K562 (cell line): Measurements from ENCODE around the gene ASB11. TPM values are rescaled to one million over a fixed set of nuclear protein-coding genes. Genes with fewer than 3 reads are reported as not detected.

Source experiments
- BCOR ChIP-seq: fragments of 450-650 bp; IDR thresholded peaks from 2 replicates; pipeline ENCODE4 v1.6.1; 2016
- BRF2 ChIP-seq: IDR thresholded peaks from 3 replicates; pipeline ENCODE4 v1.6.1; 2011; ENCODE audit warnings: borderline replicate concordance, mild to moderate bottlenecking; ENCODE audit not compliant: insufficient read length, insufficient read depth
- CTCFL ChIP-seq: IDR thresholded peaks from 2 replicates; pipeline ENCODE4 v1.6.1; 2011; ENCODE audit warnings: borderline replicate concordance, low read depth, mild to moderate bottlenecking, moderate library complexity, low read length; ENCODE audit not compliant: insufficient read depth, poor library complexity, severe bottlenecking
- ETV6 ChIP-seq, 3 experiments: fragments of 150-350 bp in 1 of 3; sonication (generic) in 1 of 3; formaldehyde crosslinking in 1 of 3; IDR thresholded peaks; 2 replicates each; pipeline versions ENCODE4 v1.6.1 to v1.8.0; 2014 to 2022; ENCODE audit warnings: borderline replicate concordance in 2 of 3, low read depth in 2 of 3, antibody characterized with exemption in 1 of 3, low read length in 1 of 3, mild to moderate bottlenecking in 1 of 3, missing genetic modification reagents in 1 of 3
- FOSL1 ChIP-seq: fragments of 200-800 bp; sonication (Bioruptor generic); conservative IDR thresholded peaks from 2 replicates; pipeline ENCODE4 v1.6.1; 2016; ENCODE audit warnings: missing genetic modification characterization, missing compliant biosample characterization
- HES1 ChIP-seq: fragments of 450-650 bp; IDR thresholded peaks from 2 replicates; pipeline ENCODE4 v1.6.1; 2016; ENCODE audit warnings: low read depth, mild to moderate bottlenecking, moderate library complexity
- JUN ChIP-seq, 2 experiments: sonication (generic) in 1 of 2; formaldehyde crosslinking in 1 of 2; IDR thresholded peaks; 2 replicates each; pipeline versions ENCODE4 v1.6.1 to v1.8.0; 2012 to 2022; ENCODE audit warnings: borderline replicate concordance in 2 of 2, mild to moderate bottlenecking in 2 of 2, improper control_type of control experiment in 1 of 2, low read depth in 1 of 2, low read length in 1 of 2, missing genetic modification reagents in 1 of 2
- KAT7 ChIP-seq: sonication (generic); formaldehyde crosslinking; IDR thresholded peaks from 2 replicates; pipeline ENCODE4 v1.8.0; 2022; ENCODE audit warnings: missing genetic modification reagents, mild to moderate bottlenecking, borderline replicate concordance
- MEF2D ChIP-seq: conservative IDR thresholded peaks from 2 replicates; pipeline ENCODE4 v1.6.1; 2016; ENCODE audit warnings: low read depth, missing genetic modification characterization, missing compliant biosample characterization
- NELFE ChIP-seq: IDR thresholded peaks from 2 replicates; pipeline ENCODE4 v1.6.1; 2011; ENCODE audit warnings: mild to moderate bottlenecking; ENCODE audit not compliant: insufficient read depth, insufficient read length
- PHTF2 ChIP-seq: fragments of 250-450 bp; sonication (Bioruptor Pico); IDR thresholded peaks from 2 replicates; pipeline ENCODE4 v1.5.0; 2021; ENCODE audit warnings: mild to moderate bottlenecking
- POLR3G ChIP-seq: IDR thresholded peaks from 2 replicates; pipeline ENCODE4 v1.6.1; 2011; ENCODE audit not compliant: insufficient read length, insufficient replicate concordance; ENCODE audit errors: extremely low read depth
- RBFOX2 ChIP-seq: fragments of 200-400 bp; formaldehyde crosslinking; IDR thresholded peaks from 2 replicates; pipeline ENCODE4 v1.6.1; 2017; ENCODE audit warnings: low read depth, mild to moderate bottlenecking, low read length, moderate library complexity
- SRSF3 ChIP-seq: fragments of 200-400 bp; formaldehyde crosslinking; IDR thresholded peaks from 2 replicates; pipeline ENCODE4 v1.6.1; 2016; ENCODE audit warnings: mild to moderate bottlenecking, low read length, moderate library complexity; ENCODE audit not compliant: insufficient read depth
- ZBTB8A ChIP-seq: fragments of 450-650 bp; IDR thresholded peaks from 2 replicates; pipeline ENCODE4 v1.6.1; 2018; ENCODE audit warnings: mild to moderate bottlenecking, moderate library complexity; ENCODE audit not compliant: partially characterized antibody
- ZNF197 ChIP-seq: fragments of 200-800 bp; sonication (Bioruptor generic); IDR thresholded peaks from 2 replicates; pipeline ENCODE4 v1.6.1; 2016; ENCODE audit warnings: low read depth, missing genetic modification characterization, missing compliant biosample characterization
- ZNF24 ChIP-seq: fragments of 450-650 bp; IDR thresholded peaks from 2 replicates; pipeline ENCODE4 v1.6.1; 2016
- ZNF274 ChIP-seq: IDR thresholded peaks from 2 replicates; pipeline ENCODE4 v1.6.1; 2011; ENCODE audit warnings: low read depth, mild to moderate bottlenecking, low read length, moderate library complexity, borderline replicate concordance
- ZNF717 ChIP-seq: fragments of 250-450 bp; sonication (Bioruptor Pico); IDR thresholded peaks from 2 replicates; pipeline ENCODE4 v1.5.0; 2021
- ZNF764 ChIP-seq: fragments of 250-450 bp; sonication (Bioruptor Pico); IDR thresholded peaks from 2 replicates; pipeline ENCODE4 v1.4.0; 2020; ENCODE audit warnings: low read depth, mild to moderate bottlenecking, moderate library complexity
- ZNF766 ChIP-seq: fragments of 200-800 bp; sonication (Bioruptor generic); conservative IDR thresholded peaks from 2 replicates; pipeline ENCODE4 v1.6.1; 2016; ENCODE audit warnings: missing genetic modification characterization, missing compliant biosample characterization
- polyA plus RNA-seq, 8 experiments: library from polyadenylated mRNA; depleted of rRNA in 4 of 8; stranded (reverse) in 5 of 8; unstranded in 3 of 8; fragments of >200 nt; fragmentation: Nextera tagmentation in 2 of 8; fragmentation: Illumina TruSeq in 1 of 8; extraction: Ambion mirVana in 2 of 8; extraction: Trizol in 1 of 8; gene quantifications; 2 replicates each; pipeline versions ENCODE4 v1.2.1 to v1.2.3, GENCODE V29; 2011 to 2014; ENCODE audit warnings: inconsistent platforms in 1 of 8, missing spikeins in 1 of 8
- total RNA-seq, 7 experiments: library from RNA; depleted of rRNA in 6 of 7; stranded (reverse); fragments of >200 nt in 6 of 7; fragmentation: Illumina TruSeq in 2 of 7; extraction: Trizol in 2 of 7; gene quantifications; 2 replicates each; pipeline versions ENCODE4 v1.2.1 to v1.2.3, GENCODE V29; 2011 to 2021; ENCODE audit warnings: low replicate concordance in 1 of 7
- TF ChIP-seq, protein P1 (sequence below): fragments of 450-650 bp; formaldehyde crosslinking; IDR thresholded peaks from 2 replicates; pipeline ENCODE4 v1.4.0; 2020; ENCODE audit warnings: mild to moderate bottlenecking

ASB11 gene
- total and polyA plus RNA-seq, 9 of the 15 experiments (the other 6 are each of a cell fraction or from before 2014, with no cell fraction given), result not detected

GRCh38 chrX:15335135-15336022 lies 19.9 kb upstream of the ASB11 start, which contains the start of gene PIGA (continued):
- TF ChIP-seq HES1, result no peak
- TF ChIP-seq MEF2D (tag), result no peak
- peak; percentile 40; the same call in 1 of the 2 replicates for TF ChIP-seq JUN (IDR thresholded peaks at IDR 0.05; ENCODE audit: borderline replicate concordance, low read depth, low read length)
- no peak for TF ChIP-seq JUN (CRISPR knock-in tag; IDR thresholded peaks at IDR 0.05; ENCODE audit: borderline replicate concordance)
- TF ChIP-seq ZBTB8A, result no peak
- no peak for TF ChIP-seq KAT7
- TF ChIP-seq ZNF274, result no peak
- TF ChIP-seq ZNF766 (CRISPR knock-in tag), result no peak
- TF ChIP-seq BRF2, result no peak
- TF ChIP-seq FOSL1 (tag), result no peak
- TF ChIP-seq ZNF717 (CRISPR knock-in tag), result no peak
- TF ChIP-seq ZNF197 (CRISPR knock-in tag), result no peak
- no peak for TF ChIP-seq BCOR
- TF ChIP-seq ETV6 (IDR thresholded peaks at IDR 0.05; ENCODE audit: borderline replicate concordance in 1 of 2, low read depth in 2 of 2, low read length in 1 of 2), result no peak
- no peak for TF ChIP-seq ETV6 (CRISPR knock-in tag; IDR thresholded peaks at IDR 0.05; ENCODE audit: borderline replicate concordance)
- TF ChIP-seq RBFOX2, result peak; percentile 97
- TF ChIP-seq NELFE, result no peak
- TF ChIP-seq SRSF3, result no peak
- TF ChIP-seq PHTF2 (CRISPR knock-in tag), result no peak
- TF ChIP-seq ZNF24, result no peak
- no peak for TF ChIP-seq POLR3G
- TF ChIP-seq, protein P1, sequence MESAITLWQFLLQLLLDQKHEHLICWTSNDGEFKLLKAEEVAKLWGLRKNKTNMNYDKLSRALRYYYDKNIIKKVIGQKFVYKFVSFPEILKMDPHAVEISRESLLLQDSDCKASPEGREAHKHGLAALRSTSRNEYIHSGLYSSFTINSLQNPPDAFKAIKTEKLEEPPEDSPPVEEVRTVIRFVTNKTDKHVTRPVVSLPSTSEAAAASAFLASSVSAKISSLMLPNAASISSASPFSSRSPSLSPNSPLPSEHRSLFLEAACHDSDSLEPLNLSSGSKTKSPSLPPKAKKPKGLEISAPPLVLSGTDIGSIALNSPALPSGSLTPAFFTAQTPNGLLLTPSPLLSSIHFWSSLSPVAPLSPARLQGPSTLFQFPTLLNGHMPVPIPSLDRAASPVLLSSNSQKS (CRISPR knock-in tag), result no peak
- no peak for TF ChIP-seq ZNF764 (CRISPR knock-in tag)
- no peak for TF ChIP-seq CTCFL
